Left renal cortex interstitium (tissue), 4 donors: Measurements from ENCODE around the gene UMAD1. TPM values are rescaled to one million over a fixed set of nuclear protein-coding genes. Genes with fewer than 3 reads are reported as not detected.

Experiments used
- DNase-seq, 4 donors: peaks; one replicate each; pipeline ENCODE4 v3.0.0-alpha.2; 2013; ENCODE audit warnings: low read depth in 4 of 4, low spot score in 2 of 4, missing footprints in 1 of 4
- polyA plus RNA-seq, 4 donors: library from polyadenylated mRNA; unstranded; fragments of 120-200 nt; gene quantifications; one replicate each; pipeline ENCODE4 v1.2.1, GENCODE V29; 2013; ENCODE audit not compliant: insufficient read length in 4 of 4

Gene UMAD1
- polyA plus RNA-seq, 4 donors = 18.0 to 22.2 (median 20.2) TPM

DNA sequence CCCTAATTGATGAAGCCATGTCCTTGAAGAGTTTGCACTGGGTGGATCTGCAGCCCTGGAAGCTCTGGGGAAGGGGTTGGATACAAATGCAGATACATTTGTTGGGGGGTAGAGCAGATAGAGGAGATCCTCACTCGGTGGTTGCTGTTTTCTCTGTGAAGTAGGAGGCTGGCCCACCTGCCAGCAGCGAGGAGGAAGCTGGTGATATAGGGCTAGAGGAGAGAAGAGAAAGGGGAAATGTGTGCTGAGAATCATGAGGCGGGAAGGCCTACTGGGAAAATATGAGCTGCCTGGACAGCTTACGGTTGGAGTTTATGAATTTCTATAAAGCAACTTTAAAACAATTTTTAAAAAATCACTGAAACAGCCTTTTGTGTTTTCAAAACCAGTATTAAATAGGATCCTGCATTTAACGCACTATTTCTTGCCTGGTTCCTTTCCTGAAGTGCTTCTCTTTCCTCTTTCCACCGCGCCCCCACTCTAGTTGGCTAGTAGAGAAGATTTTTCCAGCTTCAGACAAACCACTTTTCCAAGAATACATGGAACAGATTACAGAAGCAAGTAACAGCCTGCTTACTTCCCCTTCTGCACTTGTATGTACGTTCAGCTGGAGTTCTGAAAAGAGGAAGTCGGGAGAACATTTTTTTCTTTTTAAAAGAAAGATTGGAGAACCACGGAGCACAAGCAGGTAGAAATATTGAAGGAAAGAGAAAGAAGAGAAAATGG, 227.5 kb downstream of the UMAD1 start:
- no peak for DNase-seq

- DNase-seq = no peak
Observed at GRCh38 chr7:7868572-7868899, 228.0 kb downstream of the UMAD1 start.

GRCh38 chr7:7869036-7869435, 228.5 kb downstream of the UMAD1 start:
- no peak for DNase-seq

- no peak for DNase-seq
Observed at GRCh38 chr7:7869651-7870050, 229.1 kb downstream of the UMAD1 start.

DNA sequence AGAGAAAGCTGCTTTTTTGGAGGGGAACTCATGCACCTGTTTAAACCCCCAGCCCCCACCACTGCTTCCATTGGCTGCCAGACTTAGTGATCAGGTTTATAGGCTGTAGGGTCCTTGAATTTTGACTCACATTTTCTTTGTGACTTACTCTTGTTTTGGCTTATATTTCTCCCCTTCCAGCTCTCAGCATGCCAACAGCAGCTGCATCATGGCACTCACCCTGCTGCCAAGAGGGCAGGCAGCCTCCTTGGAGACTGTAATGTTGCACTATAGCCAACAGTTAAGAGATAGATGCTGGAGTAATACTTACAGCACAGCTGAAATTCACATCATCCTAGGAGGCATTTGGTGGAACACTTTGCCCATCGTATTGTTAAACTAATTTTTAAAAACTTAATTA, 230.0 kb downstream of the UMAD1 start:
- no peak for DNase-seq

- no peak for DNase-seq
Observed at GRCh38 chr7:7876419-7876818, 235.9 kb downstream of the UMAD1 start.

DNA sequence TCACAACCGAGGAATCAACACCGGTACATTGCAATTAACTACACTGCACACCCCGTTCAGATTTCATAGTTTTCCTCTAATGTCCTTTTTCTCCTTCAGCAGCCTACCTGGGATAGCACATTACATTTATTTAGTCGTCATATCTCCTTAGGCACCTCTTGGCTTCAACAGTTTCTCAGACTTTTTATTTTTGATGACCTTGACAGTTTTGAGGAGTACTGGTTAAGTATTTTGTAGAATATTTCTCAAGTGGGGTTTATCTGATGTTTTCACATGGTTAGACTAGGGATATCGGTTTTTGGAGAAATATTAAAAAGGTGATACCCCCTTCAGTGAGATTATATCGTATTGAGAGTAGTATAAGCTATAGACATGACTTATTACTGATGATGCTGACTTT, 241.0 kb downstream of the UMAD1 start:
- DNase-seq = no peak

DNA sequence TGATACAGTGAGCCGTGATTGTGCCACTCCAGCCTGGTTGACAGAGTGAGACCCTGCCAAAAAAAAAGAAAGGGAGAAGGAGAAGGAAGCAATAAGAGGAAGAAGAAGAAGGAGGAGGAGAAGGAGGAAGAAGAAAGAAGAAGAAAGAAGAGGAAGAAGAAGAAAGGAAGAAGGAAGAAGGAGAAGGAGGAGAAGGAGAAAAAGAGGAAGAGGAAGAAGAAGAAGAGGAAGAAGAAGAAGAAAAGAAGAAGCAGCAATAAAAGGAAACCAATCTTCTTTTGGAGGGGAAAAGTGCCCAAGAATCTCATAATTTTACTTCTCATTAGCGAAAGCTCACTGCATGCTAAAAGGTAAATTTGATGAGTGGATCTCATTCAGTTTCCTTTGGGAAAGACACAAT, 242.3 kb downstream of the UMAD1 start:
- no peak for DNase-seq

- no peak for DNase-seq
Observed at GRCh38 chr7:7883394-7883793, 242.8 kb downstream of the UMAD1 start.

GRCh38 chr7:7884855-7885254, 244.3 kb downstream of the UMAD1 start:
- no peak for DNase-seq

DNA sequence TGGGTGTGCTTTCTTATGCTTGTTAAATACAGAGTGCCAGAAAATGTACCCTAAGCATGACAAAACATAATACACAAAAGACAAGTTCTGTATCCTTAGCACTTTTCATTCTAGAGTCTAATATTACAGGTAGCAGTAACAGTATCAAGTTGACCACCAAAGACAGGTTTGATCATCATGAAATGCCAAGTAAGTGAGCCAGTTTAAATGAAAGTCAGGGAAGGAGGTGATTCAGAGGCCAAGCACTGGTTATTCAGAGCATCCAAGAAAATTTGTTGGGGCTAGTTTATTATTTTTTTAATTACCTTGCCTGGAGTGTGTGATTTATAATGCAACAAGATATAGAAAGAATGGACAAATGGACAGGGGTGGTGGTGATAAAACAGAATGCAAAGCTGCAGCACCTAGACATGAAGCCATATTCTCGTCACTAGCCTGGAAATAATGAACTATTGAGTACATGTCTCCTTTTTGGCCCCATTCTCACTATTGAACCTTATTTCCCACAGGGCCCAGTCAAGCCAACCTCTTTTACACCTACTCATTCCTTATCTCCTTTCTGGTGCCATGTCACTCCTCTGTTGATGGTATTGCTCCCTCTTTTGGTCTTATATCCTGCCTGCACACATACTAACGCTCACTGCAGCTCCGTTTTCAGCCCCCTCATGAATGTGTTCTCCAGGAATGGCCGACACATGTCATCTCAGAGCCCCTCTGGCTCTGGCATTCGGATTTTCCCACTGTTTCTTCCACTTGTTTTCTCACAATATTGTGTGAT, 249.4 kb downstream of the UMAD1 start:
- DNase-seq = no peak

GRCh38 chr7:7895004-7895650, 254.6 kb downstream of the UMAD1 start:
- no peak for DNase-seq

DNA sequence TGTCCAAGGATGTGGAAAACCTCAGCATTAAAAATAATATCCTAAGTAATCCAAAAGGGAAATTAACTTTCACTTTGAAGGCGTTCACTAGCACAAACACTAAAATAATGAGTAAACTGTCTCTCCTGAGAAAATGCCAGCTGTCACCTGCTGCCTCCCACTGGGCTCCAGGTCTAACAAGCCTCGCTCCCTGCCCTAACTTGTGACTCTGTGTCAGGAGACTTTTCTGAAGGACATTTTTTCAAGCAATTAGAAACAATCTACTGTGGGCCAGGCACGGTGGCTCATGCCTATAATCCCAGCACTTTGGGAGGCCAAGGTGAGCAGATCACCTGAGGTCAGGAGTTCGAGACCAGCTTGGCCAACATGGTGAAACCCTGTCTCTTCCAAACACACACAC, 255.2 kb downstream of the UMAD1 start:
- DNase-seq = no peak

- DNase-seq = no peak
Observed at GRCh38 chr7:7897509-7897908, 257.0 kb downstream of the UMAD1 start.

DNA sequence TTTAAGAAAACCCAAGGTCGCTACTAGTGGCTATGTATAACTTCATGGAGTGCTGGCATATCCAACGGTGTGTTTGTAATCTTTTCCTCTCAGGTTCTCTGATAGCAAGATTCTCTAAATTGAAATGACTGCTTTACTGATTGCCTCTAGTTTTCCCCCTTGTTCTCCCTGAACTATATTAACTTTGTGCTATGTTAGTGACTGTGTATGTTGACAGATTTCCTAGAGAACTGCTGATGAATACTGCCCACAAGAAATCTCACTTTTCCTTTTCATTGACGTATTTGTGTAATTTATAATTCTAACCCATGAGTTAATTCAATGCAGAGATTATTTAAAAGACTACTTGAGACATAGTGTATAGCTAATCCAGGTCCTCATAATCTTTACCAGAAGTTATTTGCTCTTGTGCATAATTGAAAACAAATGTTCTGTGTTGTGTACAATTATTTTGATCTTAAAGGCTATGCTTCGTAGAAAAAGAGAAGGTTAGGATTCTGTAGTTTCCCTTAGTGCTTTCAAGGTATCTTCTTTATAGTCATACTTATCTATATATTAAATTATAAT, 257.5 kb downstream of the UMAD1 start:
- no peak for DNase-seq

- no peak for DNase-seq
Observed at GRCh38 chr7:7902845-7903244, 262.3 kb downstream of the UMAD1 start.

DNA sequence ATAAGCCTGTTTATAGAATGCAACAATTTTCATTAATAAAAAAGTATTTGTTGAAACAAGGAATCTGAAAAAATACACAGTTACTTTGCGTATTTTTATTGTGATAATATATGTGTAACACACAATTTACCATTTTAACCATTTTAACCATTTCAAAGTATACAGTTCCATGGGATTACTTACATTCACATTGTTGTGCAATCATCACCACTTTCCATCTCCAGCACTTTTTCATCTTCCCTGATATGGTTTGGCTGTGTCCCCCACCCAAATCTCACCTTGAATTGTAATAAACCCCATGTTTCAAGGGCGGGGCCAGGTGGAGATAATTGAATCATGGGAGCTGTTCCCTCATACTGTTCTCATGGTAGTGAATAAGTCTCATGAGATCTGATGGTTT, 266.8 kb downstream of the UMAD1 start:
- no peak for DNase-seq

DNA sequence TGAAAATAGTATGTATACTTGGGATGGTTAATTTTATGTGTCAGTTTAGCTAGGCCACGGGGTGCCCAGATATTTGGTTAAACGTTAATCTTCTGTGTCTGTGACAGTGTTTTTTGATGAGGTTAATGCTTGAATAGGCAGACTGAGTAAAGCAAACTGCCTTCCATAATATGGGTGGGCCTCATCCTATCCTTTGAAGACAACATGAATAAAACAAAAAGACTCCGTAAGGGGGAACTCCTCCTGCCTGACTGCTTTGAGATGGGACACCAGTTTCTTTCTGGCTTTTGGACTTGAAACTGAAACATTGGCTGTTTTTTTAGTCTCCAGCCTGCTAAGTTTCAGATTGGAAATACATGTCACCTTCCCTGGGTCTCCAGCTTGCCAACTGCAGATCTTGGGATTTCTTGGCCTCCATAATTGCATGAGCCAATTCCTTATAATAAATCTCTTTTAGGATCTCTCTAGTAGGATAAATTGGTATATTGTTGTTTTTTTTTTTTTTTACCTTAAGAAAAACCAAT, 268.1 kb downstream of the UMAD1 start:
- no peak for DNase-seq

- DNase-seq = no peak
Observed at GRCh38 chr7:7909376-7909775, 268.8 kb downstream of the UMAD1 start.

DNA sequence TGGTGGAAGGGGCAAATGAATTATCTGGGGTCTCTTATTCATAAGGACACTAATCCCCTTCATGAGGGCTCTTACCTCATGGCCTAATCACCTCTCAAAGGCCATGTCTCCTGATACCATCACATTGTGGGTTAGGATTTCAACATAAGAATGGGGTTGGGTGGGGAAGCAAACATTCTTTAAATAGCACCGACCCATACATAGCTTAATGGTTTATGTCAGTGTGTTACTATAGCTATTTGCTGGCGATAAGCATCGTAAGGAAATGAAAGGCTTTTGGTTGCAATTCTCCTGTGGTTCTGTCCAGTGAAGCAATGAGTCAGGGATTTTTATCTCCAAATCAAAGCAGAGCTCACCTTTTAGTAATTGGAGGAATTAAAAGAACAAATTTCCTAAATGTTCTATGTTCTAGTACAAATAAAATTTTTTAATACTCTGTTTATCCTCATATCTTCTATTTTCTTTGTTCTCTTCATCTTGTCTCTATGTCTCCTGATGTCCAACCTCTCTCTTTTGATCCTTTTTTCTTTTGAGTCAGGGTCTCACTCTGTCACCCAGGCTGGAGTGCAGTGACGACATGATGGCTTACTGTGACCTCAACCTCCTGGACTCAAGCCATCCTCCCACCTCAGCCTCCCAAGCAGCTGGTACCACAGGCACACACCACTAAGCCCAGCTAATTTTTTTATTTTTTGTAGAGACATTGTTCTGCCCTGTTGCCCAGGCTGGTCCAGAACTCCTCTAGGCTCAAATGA, 271.0 kb downstream of the UMAD1 start:
- no peak for DNase-seq

DNA sequence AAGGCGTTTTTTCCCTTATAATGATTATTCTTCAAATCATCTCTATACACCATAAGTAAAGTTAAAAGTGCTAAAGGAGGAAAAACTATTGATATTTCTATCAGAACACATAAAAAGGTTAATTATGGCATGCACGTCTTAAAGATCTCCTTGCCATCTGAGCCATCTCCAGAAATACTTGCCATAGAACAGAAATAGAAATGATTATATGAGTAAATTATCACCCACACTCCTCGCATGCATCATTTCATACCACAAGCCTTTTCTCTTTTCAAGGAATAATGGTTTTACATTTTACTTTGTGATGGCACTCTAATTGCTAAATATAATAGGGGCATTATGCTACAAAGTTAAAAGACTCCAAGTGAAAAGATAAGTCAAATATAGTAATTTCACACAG, 272.4 kb downstream of the UMAD1 start:
- no peak for DNase-seq
